NCI-H2081 (cell line): ENCODE measurements around the gene CFAP61.

Experiments
- DNase-seq, 2 experiments: peaks; one replicate each; lab custom pipeline; 2025; lab: John Stamatoyannopoulos, UW

Gene CFAP61

DNA sequence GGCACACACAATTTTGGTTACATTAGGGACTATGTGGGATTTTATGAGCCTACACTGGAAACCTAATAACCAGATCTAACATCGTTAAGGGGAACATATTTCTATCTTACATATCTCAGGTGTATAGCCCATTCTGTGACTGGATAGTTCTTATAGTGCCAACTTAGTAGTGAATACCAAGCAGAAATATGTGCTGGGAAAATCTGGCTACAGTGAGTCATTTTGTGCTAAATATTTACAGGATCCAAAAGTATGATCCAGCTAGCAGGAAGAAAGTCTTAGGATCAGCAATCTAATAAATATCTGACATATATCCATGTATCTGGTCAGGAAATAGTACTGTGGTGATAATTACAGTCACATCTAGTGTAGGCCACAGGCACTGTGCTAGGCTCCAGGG is 221.0 kb downstream of the CFAP61 start:
- no peak for DNase-seq

GRCh38 chr20:20274821-20275220 is 222.5 kb downstream of the CFAP61 start:
- no peak for DNase-seq

GRCh38 chr20:20275636-20276035 is 223.3 kb downstream of the CFAP61 start:
- DNase-seq = no peak

GRCh38 chr20:20276811-20277530 is 224.6 kb downstream of the CFAP61 start:
- no peak for DNase-seq

DNA sequence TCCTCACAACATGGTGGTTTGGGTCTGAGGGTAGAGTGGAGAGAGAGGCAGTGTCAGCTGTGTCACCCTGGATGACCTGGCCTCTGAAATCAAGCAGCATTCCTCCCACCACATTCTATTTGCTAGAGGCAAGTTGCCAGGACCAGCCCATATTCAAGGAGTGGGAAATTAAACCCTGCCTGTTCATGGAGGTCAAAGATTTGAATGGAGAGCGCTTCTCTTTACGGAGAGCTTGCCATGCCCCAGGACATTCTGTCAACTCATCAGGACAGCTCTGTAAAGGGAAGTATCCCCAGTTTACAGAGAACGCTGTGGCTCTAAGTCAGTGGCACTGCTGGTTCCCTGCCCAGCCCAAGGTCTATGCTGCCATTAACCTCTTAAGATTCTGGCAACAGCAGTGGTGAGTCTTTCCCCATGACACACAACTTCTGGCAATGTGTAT is 225.6 kb downstream of the CFAP61 start:
- no peak for DNase-seq

GRCh38 chr20:20286061-20286460 is 233.7 kb downstream of the CFAP61 start:
- no peak for DNase-seq

DNA sequence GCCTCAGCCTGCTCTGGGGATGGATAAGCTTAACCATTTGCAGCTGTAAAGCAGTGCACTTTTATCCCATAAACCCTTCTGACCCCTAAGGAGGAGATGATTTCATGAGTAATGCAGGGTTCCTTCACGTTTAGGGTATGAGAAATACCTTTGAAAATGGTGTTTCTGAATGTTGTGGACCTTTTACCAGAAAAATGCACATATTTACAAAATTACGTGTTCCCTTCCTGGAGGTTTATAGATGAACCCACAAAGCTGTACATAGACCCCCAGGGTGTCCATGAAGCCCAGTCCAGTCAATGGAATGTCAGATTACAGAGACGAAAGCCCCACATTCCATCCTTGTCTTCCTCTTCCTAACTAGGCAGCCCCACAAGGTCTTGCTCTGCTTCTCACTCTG is 237.0 kb downstream of the CFAP61 start:
- DNase-seq = no peak

DNA sequence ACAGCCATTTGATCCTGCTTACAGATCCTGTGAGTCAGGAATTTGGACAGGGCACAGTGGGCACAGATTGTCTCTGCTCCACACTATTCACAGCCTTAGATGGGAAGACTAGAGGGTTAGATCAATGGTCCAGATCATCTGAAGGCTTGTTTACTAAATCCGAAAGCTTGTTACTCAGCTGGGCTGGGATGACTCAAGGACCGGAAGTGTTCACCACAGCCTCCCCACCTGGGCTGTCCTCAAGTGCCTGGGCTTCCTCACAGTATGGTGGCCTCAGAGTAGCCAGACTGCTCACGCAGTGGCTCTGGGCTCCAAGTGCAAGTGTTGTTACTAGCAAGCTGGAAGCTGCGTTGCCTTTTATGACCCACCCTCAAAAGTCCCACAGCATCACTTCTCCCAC is 240.1 kb downstream of the CFAP61 start:
- DNase-seq = no peak

DNA sequence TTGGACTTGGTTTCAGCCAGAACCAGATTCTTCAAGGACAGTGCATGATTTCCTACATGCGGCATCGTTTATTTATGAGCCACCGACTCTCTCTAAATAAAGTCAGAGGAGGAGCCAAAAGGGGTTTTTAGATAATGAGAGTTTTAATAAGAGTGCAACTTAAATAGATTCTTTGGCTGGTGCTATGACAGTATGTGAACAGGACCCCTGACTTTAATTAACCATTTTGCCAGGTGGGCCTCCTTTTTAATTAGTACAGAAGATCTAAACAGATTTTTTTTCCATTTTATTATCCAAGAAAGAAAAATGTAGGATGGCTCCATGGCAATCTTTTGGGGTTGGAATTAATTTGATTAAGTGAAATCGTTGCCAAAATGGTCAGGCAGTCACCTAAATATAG is 240.8 kb downstream of the CFAP61 start:
- no peak for DNase-seq

GRCh38 chr20:20293691-20294385 is 241.5 kb downstream of the CFAP61 start:
- DNase-seq = no peak

GRCh38 chr20:20295621-20296498 is 243.5 kb downstream of the CFAP61 start:
- DNase-seq = no peak

DNA sequence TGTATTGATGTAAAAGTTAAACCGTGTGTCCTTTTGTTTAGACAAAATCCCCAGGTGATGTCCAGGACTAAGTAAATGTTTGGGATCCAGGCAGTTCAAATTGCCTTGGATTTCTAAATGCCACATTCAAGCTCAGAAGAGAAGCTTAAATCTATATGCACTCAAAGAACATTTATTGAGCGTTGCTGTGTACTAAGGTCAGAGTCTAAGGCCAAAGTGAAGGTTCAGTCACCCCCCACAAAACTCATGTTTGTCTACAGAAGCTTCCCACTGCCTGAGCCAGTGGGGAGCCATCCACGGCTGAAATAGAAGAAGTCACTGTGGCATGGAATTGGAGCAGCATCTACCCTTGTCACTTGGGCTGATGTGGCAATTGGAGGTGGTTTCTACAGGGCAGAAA is 244.8 kb downstream of the CFAP61 start:
- DNase-seq = no peak

DNA sequence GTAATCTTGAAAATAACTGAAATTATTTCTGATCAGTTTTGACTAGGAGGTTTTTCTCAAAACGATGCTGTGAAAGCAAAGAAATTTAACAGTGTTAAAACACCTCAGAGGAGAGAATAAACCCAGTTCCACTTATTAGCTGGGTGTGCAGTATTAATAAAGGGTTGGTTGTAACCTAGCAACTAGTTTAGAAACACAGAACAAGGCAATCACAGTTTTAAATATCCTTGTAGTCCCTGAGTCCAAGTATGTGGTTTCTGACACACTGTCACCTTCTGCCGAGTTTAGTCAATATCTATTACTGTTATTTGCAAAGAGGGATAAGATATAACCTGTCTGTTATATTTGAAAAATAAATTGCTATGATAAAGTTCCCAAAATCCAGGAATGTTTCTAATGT is 245.4 kb downstream of the CFAP61 start:
- no peak for DNase-seq

GRCh38 chr20:20299904-20300303 is 247.6 kb downstream of the CFAP61 start:
- DNase-seq = no peak

DNA sequence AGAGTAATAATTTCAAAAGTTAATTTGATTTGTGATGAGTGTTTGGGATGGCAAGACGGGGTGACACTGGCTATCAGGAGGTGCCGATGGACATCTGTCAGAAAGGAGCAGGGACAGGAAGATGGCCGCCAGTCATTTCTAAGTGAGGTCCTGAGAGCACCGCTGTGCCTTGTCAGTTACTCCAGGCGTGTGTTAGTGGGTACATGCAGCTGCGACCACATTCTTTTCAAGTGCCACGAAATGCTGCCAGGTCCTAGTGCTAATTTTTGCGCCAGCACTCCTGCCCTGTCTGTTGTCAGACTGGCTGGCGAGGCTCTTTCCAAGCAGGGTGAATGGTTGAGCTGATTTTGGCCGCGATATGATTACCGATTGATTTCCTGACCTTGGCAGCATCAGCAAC is 251.0 kb downstream of the CFAP61 start:
- no peak for DNase-seq

DNA sequence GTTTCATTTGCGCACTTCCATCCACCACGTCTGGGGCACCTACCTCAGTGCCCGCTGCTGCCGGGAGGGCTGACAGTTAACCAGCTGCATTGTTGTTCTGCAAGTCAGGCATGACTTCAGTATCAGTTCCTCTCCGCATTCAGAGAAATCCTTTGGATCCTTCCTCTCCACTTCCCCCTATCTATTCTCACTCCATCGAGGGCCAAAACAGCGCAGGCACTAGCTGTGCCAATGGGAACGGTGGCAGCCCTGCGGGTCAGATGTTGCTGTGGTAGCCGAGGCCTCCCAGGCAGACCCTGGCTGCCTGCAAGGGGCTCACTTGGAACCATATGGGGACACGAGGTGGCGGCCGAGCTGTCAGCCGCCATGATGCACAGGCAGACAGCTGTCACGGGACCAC is 251.4 kb downstream of the CFAP61 start:
- no peak for DNase-seq

GRCh38 chr20:20304942-20305341 is 252.6 kb downstream of the CFAP61 start:
- DNase-seq = no peak

GRCh38 chr20:20312562-20312961 is 260.2 kb downstream of the CFAP61 start:
- DNase-seq = no peak

GRCh38 chr20:20317195-20317594 is 264.9 kb downstream of the CFAP61 start:
- DNase-seq = peak; percentile 33 to 62

GRCh38 chr20:20317621-20318364 is 265.5 kb downstream of the CFAP61 start:
- peak; percentile 34 to 61 for DNase-seq

- no peak for DNase-seq
These were observed 266.2 kb downstream of the CFAP61 start for GRCh38 chr20:20318365-20319161.
